HCT116 (cell line): ENCODE data around the gene TRDN. TPM values are rescaled to one million over a fixed set of nuclear protein-coding genes. Genes with fewer than 3 reads are reported as not detected.

Experiments
- ATAC-seq: fragments of 200-7000 bp; cut with Tn5 transposase; 2 replicates; pipeline ENCODE4 v1.9.1; 2020; ENCODE audit warnings: mild to moderate bottlenecking, moderate library complexity
- BruUV-seq: library from RNA; stranded (reverse); fragments of 400-500 nt; replicated peaks from 2 replicates; lab custom pipeline; 2021; lab: Mats Ljungman, UMichigan
- CTCF ChIA-PET: fragments of 300-600 bp; sonication (Branson Sonifier 250); formaldehyde crosslinking; loops from one replicate; lab custom pipeline; 2021; ENCODE audit warnings: antibody characterized with exemption; lab: Charles Lee
- POLR2A ChIA-PET: fragments of 300-600, 350-600 bp; sonication (Branson Sonifier 250); formaldehyde crosslinking; loops from one replicate; lab custom pipeline; 2021; ENCODE audit warnings: antibody characterized with exemption; lab: Charles Lee
- RAD21 ChIA-PET, 2 experiments: fragments of 300-600 bp; sonication (Branson Sonifier 250); formaldehyde crosslinking; loops; one replicate each; lab custom pipeline; 2023; ENCODE audit warnings: low total read pairs in 2 of 2; ENCODE audit not compliant: uncharacterized antibody in 2 of 2, unreplicated experiment in 2 of 2, low non-redundant PET in 1 of 2; lab: Charles Lee
- DNase-seq: peaks from one replicate; pipeline ENCODE4 v3.0.0-alpha.2; 2010; ENCODE audit warnings: low read depth, low spot score
- H2AFZ ChIP-seq: fragments of 200-600 bp; shearing (Covaris generic), sonication (generic); 2 replicates; pipeline ENCODE4 v1.6.1; 2017; ENCODE audit warnings: low read depth, mixed run types, mixed read lengths, antibody characterized with exemption, low read length; ENCODE audit not compliant: poor library complexity, severe bottlenecking
- H3K27ac ChIP-seq: 2 replicates; pipeline ENCODE4 v1.5.1; 2012; ENCODE audit warnings: low read depth, low read length
- H3K27me3 ChIP-seq: fragments of 200-600 bp; sonication (generic); 2 replicates; pipeline ENCODE4 v1.6.1; 2016; ENCODE audit warnings: mixed run types, low read length, mixed read lengths; ENCODE audit not compliant: insufficient read depth
- H3K36me3 ChIP-seq, 2 experiments: fragments of 200-500 bp in 1 of 2; fragments of 200-600 bp in 1 of 2; sonication (Bioruptor generic) in 1 of 2; sonication (generic) in 1 of 2; 2 replicates each; pipeline versions ENCODE4 v1.5.1 to v1.6.1; 2014 to 2016; ENCODE audit warnings: low read length in 2 of 2, inconsistent platforms in 1 of 2, mixed read lengths in 1 of 2, mixed run types in 1 of 2; ENCODE audit not compliant: insufficient read depth in 2 of 2, control insufficient read depth in 1 of 2
- H3K4me1 ChIP-seq, 2 experiments: fragments of 200-600 bp in 1 of 2; sonication (generic) in 1 of 2; 2 replicates each; pipeline versions ENCODE4 v1.5.1 to v1.6.1; 2012 to 2017; ENCODE audit warnings: low read length in 2 of 2, inconsistent platforms in 1 of 2, mild to moderate bottlenecking in 1 of 2, mixed read lengths in 1 of 2, mixed run types in 1 of 2, moderate library complexity in 1 of 2; ENCODE audit not compliant: insufficient read depth in 2 of 2, control insufficient read depth in 1 of 2
- H3K4me2 ChIP-seq: fragments of 200-600 bp; sonication (generic); 2 replicates; pipeline ENCODE4 v1.6.1; 2017; ENCODE audit warnings: mixed run types, low read length, mixed read lengths
- H3K4me3 ChIP-seq, 2 experiments: fragments of 200-600 bp in 1 of 2; sonication (generic) in 1 of 2; replicated peaks in 1 of 2; 2 replicates each; pipeline ENCODE4 v1.5.1; 2011 to 2016; ENCODE audit warnings: low read length in 2 of 2, control low read depth in 1 of 2, low read depth in 1 of 2, mild to moderate bottlenecking in 1 of 2, mixed read lengths in 1 of 2, mixed run types in 1 of 2
- H3K79me2 ChIP-seq: fragments of 200-600 bp; sonication (generic); 2 replicates; pipeline ENCODE4 v1.6.1; 2017; ENCODE audit warnings: mild to moderate bottlenecking, mixed run types, low read length, moderate library complexity, mixed read lengths; ENCODE audit not compliant: insufficient read depth
- H3K9ac ChIP-seq: fragments of 200-600 bp; sonication (generic); 2 replicates; pipeline ENCODE4 v1.6.1; 2016; ENCODE audit warnings: low read length, mixed read lengths
- H3K9me2 ChIP-seq: fragments of 200-600 bp; sonication (generic), shearing (Covaris generic); 2 replicates; pipeline ENCODE4 v1.6.1; 2017; ENCODE audit warnings: mixed run types, mild to moderate bottlenecking, moderate library complexity; ENCODE audit not compliant: insufficient read depth
- H3K9me3 ChIP-seq, 2 experiments: fragments of 200-500 bp in 1 of 2; fragments of 200-600 bp in 1 of 2; sonication (Bioruptor generic) in 1 of 2; sonication (generic) in 1 of 2; 2 replicates each; pipeline ENCODE4 v1.6.1; 2014 to 2017; ENCODE audit warnings: low read length in 2 of 2, mixed read lengths in 2 of 2, inconsistent platforms in 1 of 2, low read depth in 1 of 2, mild to moderate bottlenecking in 1 of 2, mixed run types in 1 of 2, moderate library complexity in 1 of 2; ENCODE audit not compliant: control insufficient read depth in 1 of 2, insufficient read depth in 1 of 2
- H4K20me1 ChIP-seq: fragments of 200-600 bp; sonication (generic), shearing (Covaris generic); 2 replicates; pipeline ENCODE4 v1.6.1; 2017; ENCODE audit warnings: mixed run types, mild to moderate bottlenecking, moderate library complexity; ENCODE audit not compliant: insufficient read depth
- EGR1 ChIP-seq: IDR thresholded peaks from 2 replicates; pipeline ENCODE4 v1.6.1; 2012; ENCODE audit warnings: low read depth
- ELF1 ChIP-seq: IDR thresholded peaks from 2 replicates; pipeline ENCODE4 v1.6.1; 2012; ENCODE audit warnings: low read depth, borderline replicate concordance
- EZH2 ChIP-seq: fragments of 200-600 bp; sonication (generic); IDR thresholded peaks from 2 replicates; pipeline ENCODE4 v1.6.1; 2017; ENCODE audit warnings: antibody characterized with exemption, mixed run types
- EZH2phosphoT487 ChIP-seq: fragments of 200-600 bp; IDR thresholded peaks from 2 replicates; pipeline ENCODE4 v1.6.1; 2018; ENCODE audit warnings: antibody characterized with exemption, borderline replicate concordance
- FOSL1 ChIP-seq: IDR thresholded peaks from 2 replicates; pipeline ENCODE4 v1.6.1; 2012; ENCODE audit warnings: low read depth
- MAX ChIP-seq: IDR thresholded peaks from 2 replicates; pipeline ENCODE4 v1.6.1; 2012
- POLR2A ChIP-seq: IDR thresholded peaks from 2 replicates; pipeline ENCODE4 v1.7.0; 2011; ENCODE audit warnings: borderline replicate concordance; ENCODE audit not compliant: insufficient read depth, insufficient read length; ENCODE audit errors: extremely low read depth
- RAD21 ChIP-seq: IDR thresholded peaks from 2 replicates; pipeline ENCODE4 v1.6.1; 2012; ENCODE audit warnings: low read depth, mild to moderate bottlenecking
- REST ChIP-seq: IDR thresholded peaks from 2 replicates; pipeline ENCODE4 v1.6.1; 2012; ENCODE audit warnings: low read depth
- SIN3A ChIP-seq: IDR thresholded peaks from 2 replicates; pipeline ENCODE4 v1.6.1; 2012; ENCODE audit warnings: low read depth
- SP1 ChIP-seq: IDR thresholded peaks from 2 replicates; pipeline ENCODE4 v1.6.1; 2012; ENCODE audit warnings: low read depth
- SRF ChIP-seq: IDR thresholded peaks from 2 replicates; pipeline ENCODE4 v1.6.1; 2012; ENCODE audit warnings: low read depth
- YY1 ChIP-seq: IDR thresholded peaks from 2 replicates; pipeline ENCODE4 v1.6.1; 2011; ENCODE audit warnings: low read length, low read depth, moderate library complexity, mild to moderate bottlenecking; ENCODE audit not compliant: insufficient replicate concordance; ENCODE audit errors: extremely low read depth
- ZBTB33 ChIP-seq: IDR thresholded peaks from 2 replicates; pipeline ENCODE4 v1.6.1; 2011; ENCODE audit warnings: mild to moderate bottlenecking, low read length, moderate library complexity; ENCODE audit not compliant: insufficient replicate concordance; ENCODE audit errors: extremely low read depth
- ZFX ChIP-seq: fragments of 450-650 bp; IDR thresholded peaks from 2 replicates; pipeline ENCODE4 v1.6.1; 2017
- ZNF274 ChIP-seq: fragments of 200-500 bp; sonication (Bioruptor generic); IDR thresholded peaks from 2 replicates; pipeline ENCODE4 v1.6.1; 2014; ENCODE audit warnings: mild to moderate bottlenecking, low read depth, low read length, inconsistent platforms
- intact Hi-C: fragments of 100-400 bp; cut with micrococcal nuclease; formaldehyde crosslinking; loops from 2 replicates; pipeline ENCODE4 v1.10.0; 2022
- total RNA-seq: library from RNA; stranded (reverse); gene quantifications from one replicate; pipeline ENCODE4 v1.2.1, GENCODE V29; 2021; ENCODE audit not compliant: unreplicated experiment

Gene TRDN
- total RNA-seq, 1 experiment from 2014 or later: not detected

GRCh38 chr6:123546537-123546936, 90.2 kb downstream of the TRDN start:
- Histone ChIP-seq H3K4me3 (no peak overlapping the region), H4K20me1 (no peaks in the 10 kb centered on the region; the same call in 1 of the 2 replicates), H3K4me1 (no peaks in the 10 kb centered on the region), H3K9me3 (no peaks in the 10 kb centered on the region), H3K4me2 (no peak overlapping the region)
- CTCF ChIA-PET: no interaction called here
- BruUV-seq: no TSS peak
- TF ChIP-seq YY1: no peak
- no peak for TF ChIP-seq POLR2A
- no peak for TF ChIP-seq SP1
- no peak for TF ChIP-seq EZH2phosphoT487
- no peak for TF ChIP-seq EGR1
- no peak for TF ChIP-seq ZBTB33
- TF ChIP-seq SRF: no peak
- no peak for TF ChIP-seq ELF1
- no peak for TF ChIP-seq RAD21
- TF ChIP-seq ZFX: no peak
- TF ChIP-seq SIN3A: no peak
- TF ChIP-seq MAX: no peak
- TF ChIP-seq EZH2: no peak
- no peak for TF ChIP-seq REST
- no peak for TF ChIP-seq ZNF274
- TF ChIP-seq FOSL1: no peak
- TF ChIP-seq, all 23 proteins: peak for 0
- Histone ChIP-seq H3K36me3 (no peaks in the 10 kb centered on the region), H3K27me3 (no peaks in the 10 kb centered on the region; the same call in 1 of the 2 replicates), H3K9ac (no peak overlapping the region), H2AFZ (no peak overlapping the region), H3K9me2 (no peaks in the 10 kb centered on the region), H3K79me2 (no peaks in the 10 kb centered on the region), H3K27ac (no peak overlapping the region)
- POLR2A ChIA-PET: no interaction called here
- no peak for DNase-seq
- ATAC-seq: no peak
- intact Hi-C loops: no loop called here
- RAD21 ChIA-PET: no interaction called here
